ENCODE results near the gene ATRN. TPM values are rescaled to one million over a fixed set of nuclear protein-coding genes. Genes with fewer than 3 reads are reported as not detected.

Gene ATRN
- total and polyA plus RNA-seq, 2 of the 8 experiments (the other 6 are each of a cell fraction or from before 2014, with no cell fraction given) = 12.0 to 17.4 TPM

- TF ChIP-seq JUND (IDR thresholded peaks at IDR 0.05; ENCODE audit: low read length) = no peak
- TF ChIP-seq, protein P1, sequence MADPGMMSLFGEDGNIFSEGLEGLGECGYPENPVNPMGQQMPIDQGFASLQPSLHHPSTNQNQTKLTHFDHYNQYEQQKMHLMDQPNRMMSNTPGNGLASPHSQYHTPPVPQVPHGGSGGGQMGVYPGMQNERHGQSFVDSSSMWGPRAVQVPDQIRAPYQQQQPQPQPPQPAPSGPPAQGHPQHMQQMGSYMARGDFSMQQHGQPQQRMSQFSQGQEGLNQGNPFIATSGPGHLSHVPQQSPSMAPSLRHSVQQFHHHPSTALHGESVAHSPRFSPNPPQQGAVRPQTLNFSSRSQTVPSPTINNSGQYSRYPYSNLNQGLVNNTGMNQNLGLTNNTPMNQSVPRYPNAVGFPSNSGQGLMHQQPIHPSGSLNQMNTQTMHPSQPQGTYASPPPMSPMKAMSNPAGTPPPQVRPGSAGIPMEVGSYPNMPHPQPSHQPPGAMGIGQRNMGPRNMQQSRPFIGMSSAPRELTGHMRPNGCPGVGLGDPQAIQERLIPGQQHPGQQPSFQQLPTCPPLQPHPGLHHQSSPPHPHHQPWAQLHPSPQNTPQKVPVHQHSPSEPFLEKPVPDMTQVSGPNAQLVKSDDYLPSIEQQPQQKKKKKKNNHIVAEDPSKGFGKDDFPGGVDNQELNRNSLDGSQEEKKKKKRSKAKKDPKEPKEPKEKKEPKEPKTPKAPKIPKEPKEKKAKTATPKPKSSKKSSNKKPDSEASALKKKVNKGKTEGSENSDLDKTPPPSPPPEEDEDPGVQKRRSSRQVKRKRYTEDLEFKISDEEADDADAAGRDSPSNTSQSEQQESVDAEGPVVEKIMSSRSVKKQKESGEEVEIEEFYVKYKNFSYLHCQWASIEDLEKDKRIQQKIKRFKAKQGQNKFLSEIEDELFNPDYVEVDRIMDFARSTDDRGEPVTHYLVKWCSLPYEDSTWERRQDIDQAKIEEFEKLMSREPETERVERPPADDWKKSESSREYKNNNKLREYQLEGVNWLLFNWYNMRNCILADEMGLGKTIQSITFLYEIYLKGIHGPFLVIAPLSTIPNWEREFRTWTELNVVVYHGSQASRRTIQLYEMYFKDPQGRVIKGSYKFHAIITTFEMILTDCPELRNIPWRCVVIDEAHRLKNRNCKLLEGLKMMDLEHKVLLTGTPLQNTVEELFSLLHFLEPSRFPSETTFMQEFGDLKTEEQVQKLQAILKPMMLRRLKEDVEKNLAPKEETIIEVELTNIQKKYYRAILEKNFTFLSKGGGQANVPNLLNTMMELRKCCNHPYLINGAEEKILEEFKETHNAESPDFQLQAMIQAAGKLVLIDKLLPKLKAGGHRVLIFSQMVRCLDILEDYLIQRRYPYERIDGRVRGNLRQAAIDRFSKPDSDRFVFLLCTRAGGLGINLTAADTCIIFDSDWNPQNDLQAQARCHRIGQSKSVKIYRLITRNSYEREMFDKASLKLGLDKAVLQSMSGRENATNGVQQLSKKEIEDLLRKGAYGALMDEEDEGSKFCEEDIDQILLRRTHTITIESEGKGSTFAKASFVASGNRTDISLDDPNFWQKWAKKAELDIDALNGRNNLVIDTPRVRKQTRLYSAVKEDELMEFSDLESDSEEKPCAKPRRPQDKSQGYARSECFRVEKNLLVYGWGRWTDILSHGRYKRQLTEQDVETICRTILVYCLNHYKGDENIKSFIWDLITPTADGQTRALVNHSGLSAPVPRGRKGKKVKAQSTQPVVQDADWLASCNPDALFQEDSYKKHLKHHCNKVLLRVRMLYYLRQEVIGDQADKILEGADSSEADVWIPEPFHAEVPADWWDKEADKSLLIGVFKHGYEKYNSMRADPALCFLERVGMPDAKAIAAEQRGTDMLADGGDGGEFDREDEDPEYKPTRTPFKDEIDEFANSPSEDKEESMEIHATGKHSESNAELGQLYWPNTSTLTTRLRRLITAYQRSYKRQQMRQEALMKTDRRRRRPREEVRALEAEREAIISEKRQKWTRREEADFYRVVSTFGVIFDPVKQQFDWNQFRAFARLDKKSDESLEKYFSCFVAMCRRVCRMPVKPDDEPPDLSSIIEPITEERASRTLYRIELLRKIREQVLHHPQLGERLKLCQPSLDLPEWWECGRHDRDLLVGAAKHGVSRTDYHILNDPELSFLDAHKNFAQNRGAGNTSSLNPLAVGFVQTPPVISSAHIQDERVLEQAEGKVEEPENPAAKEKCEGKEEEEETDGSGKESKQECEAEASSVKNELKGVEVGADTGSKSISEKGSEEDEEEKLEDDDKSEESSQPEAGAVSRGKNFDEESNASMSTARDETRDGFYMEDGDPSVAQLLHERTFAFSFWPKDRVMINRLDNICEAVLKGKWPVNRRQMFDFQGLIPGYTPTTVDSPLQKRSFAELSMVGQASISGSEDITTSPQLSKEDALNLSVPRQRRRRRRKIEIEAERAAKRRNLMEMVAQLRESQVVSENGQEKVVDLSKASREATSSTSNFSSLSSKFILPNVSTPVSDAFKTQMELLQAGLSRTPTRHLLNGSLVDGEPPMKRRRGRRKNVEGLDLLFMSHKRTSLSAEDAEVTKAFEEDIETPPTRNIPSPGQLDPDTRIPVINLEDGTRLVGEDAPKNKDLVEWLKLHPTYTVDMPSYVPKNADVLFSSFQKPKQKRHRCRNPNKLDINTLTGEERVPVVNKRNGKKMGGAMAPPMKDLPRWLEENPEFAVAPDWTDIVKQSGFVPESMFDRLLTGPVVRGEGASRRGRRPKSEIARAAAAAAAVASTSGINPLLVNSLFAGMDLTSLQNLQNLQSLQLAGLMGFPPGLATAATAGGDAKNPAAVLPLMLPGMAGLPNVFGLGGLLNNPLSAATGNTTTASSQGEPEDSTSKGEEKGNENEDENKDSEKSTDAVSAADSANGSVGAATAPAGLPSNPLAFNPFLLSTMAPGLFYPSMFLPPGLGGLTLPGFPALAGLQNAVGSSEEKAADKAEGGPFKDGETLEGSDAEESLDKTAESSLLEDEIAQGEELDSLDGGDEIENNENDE (IDR thresholded peaks at IDR 0.05; ENCODE audit: insufficient replicate concordance, low read length) = no peak
Observed at GRCh38 chr20:3696745-3697587, 226.1 kb downstream of the ATRN start (continued).

Data from H1 (cell line).